BJ (cell line): Measurements from ENCODE around the gene TAF5. TPM values are rescaled to one million over a fixed set of nuclear protein-coding genes. Genes with fewer than 3 reads are reported as not detected.

ENCODE experiments used
- CTCF ChIA-PET: fragments of 350-600 bp; formaldehyde crosslinking; extraction: SDS; loops from one replicate; lab custom pipeline; 2021; ENCODE audit warnings: antibody characterized with exemption, inconsistent platforms; lab: Yijun Ruan, JAX
- POLR2A ChIA-PET: fragments of 300-600 bp; sonication (Branson Sonifier 250); formaldehyde crosslinking; extraction: SDS; loops from one replicate; lab custom pipeline; 2021; ENCODE audit warnings: antibody characterized with exemption; lab: Charles Lee
- DNase-seq: peaks from one replicate; pipeline ENCODE4 v3.0.0-alpha.2; 2011; ENCODE audit warnings: low read depth
- H3K27me3 ChIP-seq: 2 replicates; pipeline ENCODE4 v1.6.0; 2011; ENCODE audit warnings: low read length; ENCODE audit not compliant: control insufficient read depth, insufficient read depth
- H3K36me3 ChIP-seq: 2 replicates; pipeline ENCODE4 v1.5.1; 2011; ENCODE audit warnings: low read length; ENCODE audit not compliant: control insufficient read depth, insufficient read depth
- H3K4me3 ChIP-seq: 2 replicates; pipeline ENCODE4 v1.5.1; 2011; ENCODE audit warnings: low read depth, mild to moderate bottlenecking, control low read depth, low read length
- CTCF ChIP-seq: IDR thresholded peaks from 2 replicates; pipeline ENCODE4 v1.5.1; 2011; ENCODE audit warnings: low read depth, mild to moderate bottlenecking, control low read depth, inconsistent platforms, low read length, moderate library complexity; ENCODE audit not compliant: insufficient read depth
- polyA plus RNA-seq: library from polyadenylated mRNA; depleted of rRNA; stranded (reverse); fragments of >200 nt; gene quantifications from 2 replicates; pipeline ENCODE4 v1.2.3, GENCODE V29; 2011

TAF5 gene
- polyA plus RNA-seq, 1 experiment, result 1.5 TPM

- Histone ChIP-seq H3K4me3 (peak overlapping the region; percentile 95), H3K27me3 (no peaks in the 10 kb centered on the region), H3K36me3 (no peaks in the 10 kb centered on the region)
- no peak for TF ChIP-seq CTCF
- ChIA-PET POLR2A (interaction anchor here (0.6 kb wide), 1 partner anchor 711 kb away, joined by 3 read pairs; no protein-coding TSS in a partner anchor), CTCF (interaction anchor here (0.8 to 1.1 kb wide), 2 partner anchors 12 to 119 kb away, joined by 3 read pairs; no protein-coding TSS in a partner anchor)
- no peak for DNase-seq
Observed at GRCh38 chr10:103367379-103367781, 396 bp upstream of the TAF5 start.

- no peak for TF ChIP-seq CTCF
- Histone ChIP-seq H3K36me3 (peaks cover 3% of the 10 kb centered on the region), H3K4me3 (no peak overlapping the region), H3K27me3 (no peaks in the 10 kb centered on the region)
- no peak for DNase-seq
- ChIA-PET POLR2A (no interaction called here), CTCF (interaction anchor here (0.6 kb wide), 1 partner anchor 379 kb away, joined by 3 read pairs; no protein-coding TSS in a partner anchor)
Observed at GRCh38 chr10:103373544-103373943, 5.8 kb downstream of the TAF5 start.

GRCh38 chr10:103374263-103374662 is 6.5 kb downstream of the TAF5 start:
- DNase-seq, result no peak
- H3K36me3 ChIP-seq, result peaks cover 3% of the 10 kb centered on the region
- H3K4me3 ChIP-seq, result no peak overlapping the region
- ChIA-PET POLR2A (no interaction called here), CTCF (interaction anchor here (0.6 kb wide), 1 partner anchor 380 kb away, joined by 3 read pairs; no protein-coding TSS in a partner anchor)
- no peaks in the 10 kb centered on the region for H3K27me3 ChIP-seq
- TF ChIP-seq CTCF, result no peak

GRCh38 chr10:103382769-103383168 is 15.0 kb downstream of the TAF5 start:
- no peak for TF ChIP-seq CTCF
- ChIA-PET POLR2A (interaction anchor here (0.7 kb wide), 1 partner anchor 63 kb away, joined by 4 read pairs; no protein-coding TSS in a partner anchor), CTCF (interaction anchor here (0.7 kb wide), 1 partner anchor 8 kb away, joined by 3 read pairs; no protein-coding TSS in a partner anchor)
- no peak overlapping the region for H3K4me3 ChIP-seq
- H3K27me3 ChIP-seq, result no peaks in the 10 kb centered on the region
- no peak for DNase-seq
- H3K36me3 ChIP-seq, result no peaks in the 10 kb centered on the region; the same call in none of the 2 replicates

- H3K4me3 ChIP-seq, result no peak overlapping the region
- DNase-seq, result no peak
- no peaks in the 10 kb centered on the region for H3K27me3 ChIP-seq
- TF ChIP-seq CTCF, result no peak
- peaks cover 8% of the 10 kb centered on the region for H3K36me3 ChIP-seq
- ChIA-PET POLR2A (no interaction called here), CTCF (interaction anchor here (0.6 kb wide), 1 partner anchor 18 kb away, joined by 3 read pairs; no protein-coding TSS in a partner anchor)
Observed at GRCh38 chr10:103394180-103394579, 26.4 kb downstream of the TAF5 start.
